OCI-LY7 (cell line): ENCODE measurements around the gene KRTAP5-5.

Experiments used
- EZH2phosphoT487 ChIP-seq: fragments of 200-600 bp; sonication (generic); IDR thresholded peaks from 2 replicates; pipeline ENCODE4 v1.6.1; 2018; ENCODE audit warnings: low read depth, borderline replicate concordance, mild to moderate bottlenecking, mixed run types, antibody characterized with exemption, low read length, moderate library complexity, mixed read lengths
- TF ChIP-seq, protein P1 (sequence below): fragments of 200-600 bp; sonication (generic); conservative IDR thresholded peaks from 2 replicates; pipeline ENCODE4 v1.5.1; 2014; ENCODE audit warnings: mild to moderate bottlenecking, antibody characterized with exemption, low read length, moderate library complexity, mixed read lengths

DNA sequence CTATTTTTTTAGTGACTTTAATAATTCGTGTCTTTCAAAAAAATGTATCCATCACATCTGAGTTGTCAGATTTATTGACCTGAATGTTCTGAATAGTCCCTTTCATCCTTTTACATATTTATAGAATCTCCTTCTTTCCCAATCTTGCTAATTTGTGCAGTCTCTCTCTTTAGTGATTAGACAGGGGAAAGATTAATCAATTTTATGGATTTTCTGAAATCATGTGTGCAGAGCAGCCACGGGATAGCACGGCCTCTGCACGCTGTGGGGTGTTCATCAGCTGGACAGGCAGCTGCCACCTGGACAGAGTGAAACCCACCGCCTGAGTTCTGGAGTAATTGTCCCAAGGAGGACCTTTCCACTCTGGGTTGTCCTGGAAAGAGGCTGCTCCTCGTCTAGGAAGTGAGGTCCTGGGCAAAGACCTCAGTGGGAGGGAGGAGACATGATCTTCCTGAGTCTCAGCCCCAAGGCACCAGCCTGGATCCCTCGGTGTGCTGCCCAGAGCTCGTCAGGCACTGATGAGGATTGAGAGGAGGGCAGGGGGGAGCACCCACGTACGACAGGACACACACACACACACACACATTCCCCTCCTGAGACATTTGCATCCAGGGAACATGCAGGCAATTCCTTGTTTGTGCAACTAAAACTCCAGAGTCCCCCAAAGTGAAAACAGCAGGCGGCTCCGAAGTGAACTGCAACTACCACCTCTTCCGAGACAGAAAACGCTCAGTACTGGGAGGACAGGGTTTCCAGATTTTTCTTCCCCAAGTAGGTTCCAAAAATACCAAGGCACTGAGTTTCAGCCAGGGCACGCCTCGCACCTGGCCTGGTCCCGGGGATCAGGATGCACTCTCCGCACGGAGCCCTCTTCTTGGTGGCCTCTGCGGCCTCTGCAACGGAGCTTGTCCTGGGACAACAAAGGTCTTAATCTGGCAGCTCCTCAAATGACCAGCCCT, 44.9 kb downstream of the KRTAP5-5 start:
- TF ChIP-seq, protein P1, sequence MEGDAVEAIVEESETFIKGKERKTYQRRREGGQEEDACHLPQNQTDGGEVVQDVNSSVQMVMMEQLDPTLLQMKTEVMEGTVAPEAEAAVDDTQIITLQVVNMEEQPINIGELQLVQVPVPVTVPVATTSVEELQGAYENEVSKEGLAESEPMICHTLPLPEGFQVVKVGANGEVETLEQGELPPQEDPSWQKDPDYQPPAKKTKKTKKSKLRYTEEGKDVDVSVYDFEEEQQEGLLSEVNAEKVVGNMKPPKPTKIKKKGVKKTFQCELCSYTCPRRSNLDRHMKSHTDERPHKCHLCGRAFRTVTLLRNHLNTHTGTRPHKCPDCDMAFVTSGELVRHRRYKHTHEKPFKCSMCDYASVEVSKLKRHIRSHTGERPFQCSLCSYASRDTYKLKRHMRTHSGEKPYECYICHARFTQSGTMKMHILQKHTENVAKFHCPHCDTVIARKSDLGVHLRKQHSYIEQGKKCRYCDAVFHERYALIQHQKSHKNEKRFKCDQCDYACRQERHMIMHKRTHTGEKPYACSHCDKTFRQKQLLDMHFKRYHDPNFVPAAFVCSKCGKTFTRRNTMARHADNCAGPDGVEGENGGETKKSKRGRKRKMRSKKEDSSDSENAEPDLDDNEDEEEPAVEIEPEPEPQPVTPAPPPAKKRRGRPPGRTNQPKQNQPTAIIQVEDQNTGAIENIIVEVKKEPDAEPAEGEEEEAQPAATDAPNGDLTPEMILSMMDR: no peak
- no peak for TF ChIP-seq EZH2phosphoT487
